DOHH2 (cell line): ENCODE results near the gene CYP26B1.
A peak's percentile ranks its signal among the peaks of the same experiment; 100 is the strongest.

ENCODE experiments used
- CTCF ChIP-seq: fragments of 200-600 bp; sonication (generic); IDR thresholded peaks from one replicate; pipeline ENCODE4 v1.5.1; 2014; ENCODE audit warnings: antibody characterized with exemption, mild to moderate bottlenecking, low read depth, low read length; ENCODE audit not compliant: poor library complexity, severe bottlenecking
- EZH2phosphoT487 ChIP-seq: fragments of 200-600 bp; sonication (generic); IDR thresholded peaks from 2 replicates; pipeline ENCODE4 v1.6.1; 2017; ENCODE audit warnings: borderline replicate concordance, mild to moderate bottlenecking, antibody characterized with exemption, low read length, moderate library complexity, mixed read lengths

GRCh38 chr2:72116081-72116533 lies 31.6 kb downstream of the CYP26B1 start:
- TF ChIP-seq CTCF (peak; percentile 17), EZH2phosphoT487 (no peak)
